Stimulated activated CD4-positive, alpha-beta T cell treated with anti-CD3 and anti-CD28 coated beads, Interleukin-12 subunit alpha, Interleukin-12 subunit beta, amount 100 ng/mL, for 24 hours (primary cell): ENCODE results near the gene PRKAG2.
"Not testable (repeated sequence)": the region's sequence is repeated elsewhere in the genome, so short reads cannot be mapped to it uniquely, and the experiment has no call there.

Experiments
- DNase-seq, 2 experiments: peaks; one replicate each; pipeline ENCODE4 v3.0.0-alpha.2; 2020; ENCODE audit warnings: low read depth in 2 of 2

The PRKAG2 gene

GRCh38 chr7:151552352-151553028, 324.4 kb downstream of the PRKAG2 start:
- DNase-seq: no peak

- DNase-seq: no peak
These were observed 325.1 kb downstream of the PRKAG2 start for GRCh38 chr7:151551820-151552219.

GRCh38 chr7:151550656-151551286, 326.1 kb downstream of the PRKAG2 start:
- DNase-seq: no peak

- DNase-seq: no peak
These were observed 327.3 kb downstream of the PRKAG2 start for GRCh38 chr7:151549644-151550043.

DNA sequence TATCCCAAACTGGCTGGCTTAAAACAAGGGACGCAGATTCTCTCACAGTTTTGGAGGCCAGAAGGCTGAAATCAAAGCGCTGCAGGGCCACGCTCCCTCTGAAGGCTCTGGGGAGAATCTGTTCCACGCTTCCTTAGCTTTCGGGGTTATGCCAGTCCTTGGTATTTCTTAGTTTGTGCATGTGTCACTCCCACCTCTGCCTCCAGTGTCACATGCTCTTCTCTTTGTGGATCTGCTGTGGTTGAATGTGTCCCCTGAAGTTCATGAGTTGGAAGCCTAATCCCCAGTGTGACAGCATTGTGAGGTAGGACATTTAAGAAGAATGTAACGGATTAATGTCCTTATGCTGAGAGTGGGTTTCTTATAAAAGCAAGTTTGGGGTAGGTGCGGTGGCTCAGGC, 327.8 kb downstream of the PRKAG2 start:
- DNase-seq: no peak

GRCh38 chr7:151544183-151544582, 332.7 kb downstream of the PRKAG2 start:
- DNase-seq: no peak

GRCh38 chr7:151542606-151543130, 334.2 kb downstream of the PRKAG2 start:
- no peak for DNase-seq

DNA sequence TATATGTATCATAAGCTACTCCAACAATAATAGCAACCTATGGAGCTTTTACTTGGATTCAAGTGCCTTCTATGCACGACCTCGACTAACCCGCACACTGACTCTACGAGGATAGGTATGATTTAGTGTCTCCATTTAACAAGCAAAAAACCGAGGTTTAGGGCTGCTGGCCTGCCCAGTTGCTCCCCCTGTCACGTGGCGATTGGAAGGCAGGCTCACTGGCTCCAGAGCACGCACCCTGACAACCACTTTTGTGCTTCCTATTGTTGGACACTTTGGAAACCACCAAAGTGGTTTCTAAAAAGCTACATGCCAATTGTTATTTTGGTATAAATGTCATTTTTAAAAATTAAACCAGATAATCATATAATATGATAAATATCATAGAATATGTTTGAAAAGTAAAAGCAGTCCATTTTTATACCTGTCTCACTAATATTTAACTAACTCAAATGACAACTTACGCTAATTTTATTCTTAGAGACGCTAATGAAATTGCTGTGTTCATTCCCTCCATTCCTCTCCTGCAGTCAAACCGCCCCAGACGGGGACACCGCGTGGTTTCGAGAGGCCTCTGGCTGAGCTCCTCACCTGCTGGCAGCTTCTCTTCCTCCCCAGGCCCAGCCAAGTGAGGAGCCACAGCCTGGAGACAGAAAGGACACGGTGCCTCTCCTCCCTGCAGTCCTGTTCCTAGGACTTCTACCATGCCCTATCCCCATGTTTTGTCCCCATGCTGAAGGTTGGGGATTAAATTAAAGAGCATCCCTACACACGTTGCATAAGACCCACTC, 335.0 kb downstream of the PRKAG2 start:
- no peak for DNase-seq

DNA sequence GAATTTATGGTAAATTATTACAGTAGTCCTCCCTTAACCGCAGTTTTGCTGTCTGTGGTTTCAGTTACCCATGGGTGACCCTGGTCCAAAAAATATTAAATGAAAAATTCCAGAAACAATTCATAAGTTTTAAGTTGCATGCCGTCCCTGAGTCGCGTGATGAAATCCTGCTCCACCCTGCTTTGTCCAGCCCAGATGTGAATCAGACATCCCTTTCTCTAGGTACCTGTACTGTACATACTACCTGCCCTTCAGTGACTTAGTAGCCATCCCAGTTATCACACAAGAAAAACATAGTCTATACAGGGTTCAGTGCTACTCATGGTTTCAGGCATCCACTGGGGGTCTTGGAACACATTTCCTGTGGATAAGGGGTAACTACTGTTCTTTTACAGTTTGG, 336.8 kb downstream of the PRKAG2 start:
- DNase-seq: no peak

- no peak for DNase-seq
These were observed 337.7 kb downstream of the PRKAG2 start for GRCh38 chr7:151539088-151539671.

- DNase-seq: no peak
These were observed 338.9 kb downstream of the PRKAG2 start for GRCh38 chr7:151537818-151538561.

DNA sequence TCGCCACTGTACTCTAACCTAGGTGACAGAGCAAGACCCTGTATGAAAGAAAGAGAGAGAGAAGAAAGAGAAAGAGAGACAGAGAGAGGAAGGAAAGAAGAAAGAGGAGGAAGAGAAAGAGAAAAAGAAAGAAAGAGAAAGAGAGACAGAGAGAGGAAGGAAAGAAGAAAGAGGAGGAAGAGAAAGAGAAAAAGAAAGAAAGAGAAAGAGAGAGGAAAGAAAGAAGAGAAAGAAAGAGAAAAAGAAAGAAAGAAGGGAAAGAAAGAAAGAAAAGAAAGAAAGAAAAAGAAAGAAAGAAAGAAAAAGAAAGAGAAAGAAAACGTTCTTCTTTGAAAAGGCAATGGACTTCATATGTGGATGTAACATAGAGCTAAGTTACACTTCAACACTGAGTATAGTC, 340.7 kb downstream of the PRKAG2 start:
- DNase-seq: not testable (repeated sequence)

GRCh38 chr7:151529842-151530241, 347.1 kb downstream of the PRKAG2 start:
- DNase-seq: no peak

GRCh38 chr7:151524845-151525244, 352.1 kb downstream of the PRKAG2 start:
- DNase-seq: no peak

GRCh38 chr7:151524331-151524730, 352.6 kb downstream of the PRKAG2 start:
- DNase-seq: no peak

GRCh38 chr7:151520419-151521261, 356.3 kb downstream of the PRKAG2 start:
- peak; percentile 22 to 24 for DNase-seq

- peak; percentile 95 to 99 for DNase-seq
These were observed 357.0 kb downstream of the PRKAG2 start, which contains the start of gene RHEB for GRCh38 chr7:151519765-151520418. RHEB (minus strand) TSS chr7:151519895; CDS start chr7:151519511, 384 bp downstream.

DNA sequence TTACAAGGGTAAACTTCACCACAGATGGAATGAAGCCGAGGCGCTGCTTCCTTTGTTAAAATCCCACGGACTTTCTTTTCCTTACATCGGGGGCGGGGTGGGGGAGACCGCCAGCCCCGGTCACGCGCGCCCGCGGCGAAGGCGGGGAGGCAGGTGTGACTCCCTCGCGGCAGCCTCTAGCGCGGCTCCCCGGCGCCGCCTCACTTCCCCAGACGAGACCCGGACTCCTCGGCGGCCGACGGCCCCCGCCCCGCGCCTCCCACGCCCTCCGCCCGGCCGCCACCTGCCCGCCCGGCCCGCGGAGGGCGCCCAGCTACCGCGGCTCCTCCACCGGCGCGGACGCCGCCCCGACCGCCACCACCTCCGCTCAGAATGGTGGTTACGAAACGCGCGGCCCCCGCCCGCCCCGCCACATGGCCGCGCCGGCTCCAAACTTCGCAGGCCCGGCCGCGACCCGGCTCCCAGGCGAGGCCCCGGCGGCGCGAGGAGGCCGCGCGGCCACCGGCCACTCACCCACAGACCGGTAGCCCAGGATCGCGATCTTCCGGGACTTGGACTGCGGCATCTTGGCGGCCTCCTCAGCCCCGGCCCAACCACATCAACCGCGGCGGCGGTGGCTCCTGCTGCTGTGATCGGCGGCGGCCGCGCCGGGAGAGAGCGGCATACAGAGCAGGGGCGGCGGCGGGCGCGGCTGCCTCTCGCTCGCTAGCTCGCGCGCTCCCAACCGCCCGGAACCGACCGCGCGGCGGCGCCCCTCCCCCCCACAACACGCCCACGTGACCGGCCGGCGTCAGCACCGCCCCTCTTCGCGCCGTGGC, 357.8 kb downstream of the PRKAG2 start:
- peak; percentile 24 to 26 for DNase-seq
